Posterior cingulate gyrus (tissue), 11 donors: ENCODE measurements around the gene WASHC2A.
"Not testable (repeated sequence)": the region's sequence is repeated elsewhere in the genome, so short reads cannot be mapped to it uniquely, and the experiment has no call there.

Source experiments
- DNase-seq, 10 donors: peaks; one replicate each; pipeline versions ENCODE4 v3.0.0 to v3.0.0-alpha.2; 2020 to 2021; ENCODE audit warnings: mixed read lengths in 3 of 10
- intact Hi-C: fragments of 100-400 bp; cut with DNase I; formaldehyde crosslinking; loops from one replicate; pipeline ENCODE4 v1.15.1; 2023

WASHC2A gene

GRCh38 chr10:50058727-50059126, 9.0 kb upstream of the WASHC2A start:
- DNase-seq, intact Hi-C loops: not testable (repeated sequence)

GRCh38 chr10:50059946-50060345, 7.8 kb upstream of the WASHC2A start:
- DNase-seq, intact Hi-C loops: not testable (repeated sequence)

- intact Hi-C loops = not testable (repeated sequence)
Observed at GRCh38 chr10:50061548-50061947, 6.2 kb upstream of the WASHC2A start.

GRCh38 chr10:50063100-50063499, 4.7 kb upstream of the WASHC2A start:
- intact Hi-C loops = no loop called here
- peak in 1 of 10 donors; percentile 75 for DNase-seq

More at GRCh38 chr10:50061548-50061947, 6.2 kb upstream of the WASHC2A start:
- DNase-seq = not testable (repeated sequence)

- DNase-seq, intact Hi-C loops: not testable (repeated sequence)
Observed at GRCh38 chr10:50068352-50068659, 552 bp downstream of the WASHC2A start.

GRCh38 chr10:50075139-50075538, 7.4 kb downstream of the WASHC2A start:
- DNase-seq, intact Hi-C loops: not testable (repeated sequence)

GRCh38 chr10:50075544-50075943, 7.8 kb downstream of the WASHC2A start:
- DNase-seq, intact Hi-C loops: not testable (repeated sequence)

- peak in 1 of 10 donors; percentile 64 for DNase-seq
- intact Hi-C loops = not testable (repeated sequence)
Observed at GRCh38 chr10:50091304-50091703, 23.6 kb downstream of the WASHC2A start.

- DNase-seq, intact Hi-C loops: not testable (repeated sequence)
Observed at GRCh38 chr10:50092928-50093327, 25.2 kb downstream of the WASHC2A start.

- intact Hi-C loops, DNase-seq: not testable (repeated sequence)
Observed at GRCh38 chr10:50094630-50095029, 26.9 kb downstream of the WASHC2A start.

GRCh38 chr10:50095402-50095801, 27.6 kb downstream of the WASHC2A start:
- intact Hi-C loops = not testable (repeated sequence)
- DNase-seq = peak in 4 of 10 donors; percentile 14 to 71 (median 62)

GRCh38 chr10:50096722-50097121, 29.0 kb downstream of the WASHC2A start:
- DNase-seq = not testable (repeated sequence)

GRCh38 chr10:50098645-50099044, 30.9 kb downstream of the WASHC2A start:
- intact Hi-C loops, DNase-seq: not testable (repeated sequence)

More at GRCh38 chr10:50096722-50097121, 29.0 kb downstream of the WASHC2A start:
- intact Hi-C loops = not testable (repeated sequence)

- DNase-seq = peak in 1 of 10 donors; percentile 55
- intact Hi-C loops = not testable (repeated sequence)
Observed at GRCh38 chr10:50101139-50101582, 33.4 kb downstream of the WASHC2A start.

- peak in 1 of 10 donors; percentile 22 for DNase-seq
- intact Hi-C loops = not testable (repeated sequence)
Observed at GRCh38 chr10:50101747-50102146, 34.0 kb downstream of the WASHC2A start.

GRCh38 chr10:50102267-50102666, 34.5 kb downstream of the WASHC2A start:
- intact Hi-C loops, DNase-seq: not testable (repeated sequence)

- DNase-seq = peak in 1 of 10 donors; percentile 16
- intact Hi-C loops = not testable (repeated sequence)
Observed at GRCh38 chr10:50108999-50109698, 41.4 kb downstream of the WASHC2A start.

GRCh38 chr10:50112419-50113112, 44.8 kb downstream of the WASHC2A start:
- intact Hi-C loops, DNase-seq: not testable (repeated sequence)

GRCh38 chr10:50126765-50127164, 59.0 kb downstream of the WASHC2A start:
- DNase-seq, intact Hi-C loops: not testable (repeated sequence)

GRCh38 chr10:50127770-50128292, 60.1 kb downstream of the WASHC2A start:
- intact Hi-C loops, DNase-seq: not testable (repeated sequence)
